Measurements from ENCODE around the gene TNS3. TPM values are rescaled to one million over a fixed set of nuclear protein-coding genes. Genes with fewer than 3 reads are reported as not detected.

Gene TNS3
- total and polyA plus RNA-seq, 2 donors (not counting 3 experiments of a cell fraction or from before 2014, with no cell fraction given): 10.4 to 45.1 TPM

DNA sequence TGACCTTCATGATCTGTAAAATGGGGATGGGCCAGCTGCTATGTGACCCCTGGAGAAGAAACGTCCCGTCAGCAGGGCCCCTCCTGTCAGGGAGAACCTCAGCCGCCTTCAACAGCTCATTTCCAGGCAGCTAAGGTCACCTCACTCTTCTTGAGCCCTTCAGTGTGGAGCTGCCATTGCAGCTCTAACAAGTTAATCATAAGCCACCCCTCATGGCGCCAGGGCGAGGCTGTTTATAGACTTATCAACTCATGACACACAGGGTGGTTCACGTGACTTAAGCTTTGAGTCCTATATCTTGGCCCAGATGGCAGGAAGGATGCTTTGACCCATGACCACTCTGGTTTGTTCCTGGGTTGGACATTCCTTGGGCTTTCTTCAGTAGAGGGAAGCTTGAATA lies 315.1 kb downstream of the TNS3 start:
- no peaks in the 10 kb centered on the region for H3K79me2 ChIP-seq (ENCODE audit: control insufficient read depth, insufficient read depth, low read length)
- H3K4me2 ChIP-seq (ENCODE audit: insufficient read depth, low read length): no peak overlapping the region
- ChIA-PET POLR2A (interaction anchor here (1.0 kb wide), 1 partner anchor 169 kb away, joined by 3 read pairs; no protein-coding TSS in a partner anchor), CTCF (interaction anchor here (0.5 to 4.8 kb wide), 115 partner anchors 9 to 1396 kb away, joined by 3 to 137 read pairs (median 5); partner anchors contain the start of genes IGFBP3, PKD1L1 and TNS3)
- TF ChIP-seq, protein P1, sequence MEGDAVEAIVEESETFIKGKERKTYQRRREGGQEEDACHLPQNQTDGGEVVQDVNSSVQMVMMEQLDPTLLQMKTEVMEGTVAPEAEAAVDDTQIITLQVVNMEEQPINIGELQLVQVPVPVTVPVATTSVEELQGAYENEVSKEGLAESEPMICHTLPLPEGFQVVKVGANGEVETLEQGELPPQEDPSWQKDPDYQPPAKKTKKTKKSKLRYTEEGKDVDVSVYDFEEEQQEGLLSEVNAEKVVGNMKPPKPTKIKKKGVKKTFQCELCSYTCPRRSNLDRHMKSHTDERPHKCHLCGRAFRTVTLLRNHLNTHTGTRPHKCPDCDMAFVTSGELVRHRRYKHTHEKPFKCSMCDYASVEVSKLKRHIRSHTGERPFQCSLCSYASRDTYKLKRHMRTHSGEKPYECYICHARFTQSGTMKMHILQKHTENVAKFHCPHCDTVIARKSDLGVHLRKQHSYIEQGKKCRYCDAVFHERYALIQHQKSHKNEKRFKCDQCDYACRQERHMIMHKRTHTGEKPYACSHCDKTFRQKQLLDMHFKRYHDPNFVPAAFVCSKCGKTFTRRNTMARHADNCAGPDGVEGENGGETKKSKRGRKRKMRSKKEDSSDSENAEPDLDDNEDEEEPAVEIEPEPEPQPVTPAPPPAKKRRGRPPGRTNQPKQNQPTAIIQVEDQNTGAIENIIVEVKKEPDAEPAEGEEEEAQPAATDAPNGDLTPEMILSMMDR (IDR thresholded peaks at IDR 0.05; ENCODE audit: extremely low read depth in 1 of 2, insufficient read depth in 1 of 2, low read depth in 1 of 2, low read length in 2 of 2): no peak
- TF ChIP-seq MYC (IDR thresholded peaks at IDR 0.05; ENCODE audit: low read depth, low read length) (no peak), GATA2 (IDR thresholded peaks at IDR 0.05; ENCODE audit: insufficient read depth, insufficient read length, low read depth, low read length) (no peak), FOS (IDR thresholded peaks at IDR 0.05; ENCODE audit: borderline replicate concordance, insufficient read depth, low read length) (no peak), JUN (IDR thresholded peaks at IDR 0.05; ENCODE audit: borderline replicate concordance, insufficient read depth, insufficient read length, low read depth) (no peak), POLR2AphosphoS5 (IDR thresholded peaks at IDR 0.05; ENCODE audit: insufficient read depth, low read depth, low read length) (no peak), EZH2 (IDR thresholded peaks at IDR 0.05; ENCODE audit: borderline replicate concordance, low read depth, low read length, severe bottlenecking) (no peak)
- TF ChIP-seq, protein P2, sequence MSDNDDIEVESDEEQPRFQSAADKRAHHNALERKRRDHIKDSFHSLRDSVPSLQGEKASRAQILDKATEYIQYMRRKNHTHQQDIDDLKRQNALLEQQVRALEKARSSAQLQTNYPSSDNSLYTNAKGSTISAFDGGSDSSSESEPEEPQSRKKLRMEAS (IDR thresholded peaks at IDR 0.05; ENCODE audit: insufficient read depth, insufficient read length): no peak
- H3K36me3 ChIP-seq (ENCODE audit: control insufficient read depth in 2 of 2, extremely low read depth in 1 of 2, insufficient read depth in 2 of 2, low read length in 2 of 2): no peaks in the 10 kb centered on the region
- H3K27me3 ChIP-seq (ENCODE audit: control insufficient read depth in 2 of 2, insufficient read depth in 2 of 2, low read length in 2 of 2): no peaks in the 10 kb centered on the region
- no peaks in the 10 kb centered on the region for H3K9me1 ChIP-seq (replicated peaks; ENCODE audit: control insufficient read depth, extremely low read depth, insufficient read depth, low read length)
- H2AFZ ChIP-seq (ENCODE audit: low read depth, low read length): no peak overlapping the region
- FAIRE-seq (no peak), DNase-seq (ENCODE audit: low read depth, low spot score) (no peak)
- no peak overlapping the region for H3K4me3 ChIP-seq (replicated peaks in 1 of 3; ENCODE audit: insufficient read depth in 1 of 3, low read depth in 1 of 3, low read length in 3 of 3)
- H3K9ac ChIP-seq (replicated peaks; ENCODE audit: extremely low read depth, insufficient read depth, low read length): no peak overlapping the region
- H3K4me1 ChIP-seq (ENCODE audit: control insufficient read depth, extremely low read depth, insufficient read depth, low read length): no peaks in the 10 kb centered on the region
- dilution Hi-C loops (cut with MboI; ENCODE audit: extremely low pct_ligation_motif_present, low sequenced_read_pairs): no loop called here
- BruUV-seq (replicated peaks): no TSS peak
- no peak overlapping the region for H3K27ac ChIP-seq (ENCODE audit: insufficient read depth, low read depth, low read length)
- intact Hi-C loops (cut with micrococcal nuclease): loop anchor here (1.0 to 10.0 kb wide), 8 partner anchors 61 to 848 kb away; partner anchors contain the start of gene TNS3
- H3K9me3 ChIP-seq (replicated peaks; ENCODE audit: control insufficient read depth, insufficient read depth, low read length): no peaks in the 10 kb centered on the region
- H4K20me1 ChIP-seq (replicated peaks; ENCODE audit: control insufficient read depth, extremely low read depth, insufficient read depth, low read length): no peaks in the 10 kb centered on the region

Measured in endothelial cell of umbilical vein (primary cell).